ENCODE results near the gene ING5. TPM values are rescaled to one million over a fixed set of nuclear protein-coding genes. Genes with fewer than 3 reads are reported as not detected.
"Not testable (repeated sequence)": the region's sequence is repeated elsewhere in the genome, so short reads cannot be mapped to it uniquely, and the experiment has no call there.

Gene ING5
- total RNA-seq, 1 experiment from 2014 or later: 41.4 TPM

GRCh38 chr2:241748468-241749256, 46.8 kb downstream of the ING5 start:
- Histone ChIP-seq H3K36me3 (replicated peaks; ENCODE audit: control insufficient read depth, insufficient read depth, low read length) (peaks cover 4% of the 10 kb centered on the region), H3K4me3 (ENCODE audit: insufficient read depth, low read depth, low read length) (no peak overlapping the region), H3K27me3 (ENCODE audit: control insufficient read depth, insufficient read depth, low read length) (no peaks in the 10 kb centered on the region)
- no peak for DNase-seq

DNA sequence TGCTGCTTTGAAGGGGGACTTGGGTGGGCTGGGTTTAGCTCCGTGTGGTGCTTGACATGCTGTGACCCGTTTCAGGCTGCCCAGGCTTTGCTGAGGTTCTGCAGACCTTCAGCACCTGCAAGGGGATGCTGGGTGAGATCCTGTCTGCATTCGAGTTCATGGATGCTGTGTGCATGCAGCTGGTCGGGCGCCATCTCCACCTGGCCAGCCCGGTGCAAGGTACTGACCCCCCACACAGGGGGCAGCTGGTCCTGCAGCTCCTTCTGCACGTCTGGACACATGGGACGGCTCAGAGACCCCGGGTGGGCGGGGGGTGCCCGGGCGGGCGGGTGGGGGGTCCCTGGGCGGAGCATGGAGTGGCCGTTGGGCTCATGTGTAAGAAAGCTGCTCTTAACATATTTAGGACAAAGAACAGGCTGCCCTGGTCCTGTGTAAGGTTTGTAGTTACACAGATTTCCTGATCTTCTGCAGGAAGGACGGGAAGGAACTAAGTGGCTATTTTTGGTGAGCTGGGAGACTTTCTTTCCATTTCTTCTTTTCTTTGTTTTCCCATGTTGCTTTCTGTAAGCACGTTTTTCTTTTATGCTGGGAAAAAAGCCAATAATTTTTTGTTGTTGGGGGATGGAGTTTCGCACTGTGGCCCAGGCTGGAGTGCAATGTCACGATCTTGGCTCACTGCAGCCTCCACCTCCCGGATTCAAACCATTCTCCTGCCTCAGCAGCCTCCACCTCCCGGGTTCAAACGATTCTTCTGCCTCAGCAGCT, 48.4 kb downstream of the ING5 start:
- Histone ChIP-seq H3K4me3 (ENCODE audit: insufficient read depth, low read depth, low read length) (no peak overlapping the region), H3K36me3 (replicated peaks; ENCODE audit: control insufficient read depth, insufficient read depth, low read length) (peaks cover 1% of the 10 kb centered on the region)
- DNase-seq: no peak

DNA sequence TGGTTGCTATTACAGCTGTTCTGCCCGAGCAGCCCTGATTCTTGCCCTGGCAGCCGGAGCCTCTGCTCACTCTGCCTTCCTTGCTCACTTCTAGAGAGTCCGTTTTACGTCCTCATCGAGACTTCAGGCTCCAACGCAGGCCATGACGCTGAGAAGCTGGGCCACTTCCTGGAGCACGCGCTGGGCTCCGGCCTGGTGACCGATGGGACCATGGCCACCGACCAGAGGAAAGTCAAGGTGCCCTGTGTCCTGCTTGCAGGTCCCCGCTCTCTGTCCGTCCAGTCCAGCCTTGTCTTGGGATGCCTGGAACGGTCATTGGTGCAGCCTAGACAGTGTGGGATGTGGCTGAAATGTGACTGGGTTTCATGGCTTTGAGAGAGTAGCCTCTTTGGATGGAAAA, 49.3 kb downstream of the ING5 start:
- Histone ChIP-seq H3K36me3 (replicated peaks; ENCODE audit: control insufficient read depth, insufficient read depth, low read length) (no peaks in the 10 kb centered on the region; the same call in none of the 2 replicates), H3K27me3 (ENCODE audit: control insufficient read depth, insufficient read depth, low read length) (no peaks in the 10 kb centered on the region), H3K4me3 (ENCODE audit: insufficient read depth, low read depth, low read length) (no peak overlapping the region)
- no peak for DNase-seq

More for the DNA sequence above, 48.4 kb downstream of the ING5 start:
- H3K27me3 ChIP-seq (ENCODE audit: control insufficient read depth, insufficient read depth, low read length): no peaks in the 10 kb centered on the region

- no peak overlapping the region for H3K4me3 ChIP-seq (ENCODE audit: insufficient read depth, low read depth, low read length)
- H3K27me3 ChIP-seq (ENCODE audit: control insufficient read depth, insufficient read depth, low read length): no peaks in the 10 kb centered on the region
- H3K36me3 ChIP-seq (replicated peaks; ENCODE audit: control insufficient read depth, insufficient read depth, low read length): no peaks in the 10 kb centered on the region; the same call in none of the 2 replicates
- DNase-seq: no peak
Observed at GRCh38 chr2:241751776-241752175, 49.9 kb downstream of the ING5 start.

DNA sequence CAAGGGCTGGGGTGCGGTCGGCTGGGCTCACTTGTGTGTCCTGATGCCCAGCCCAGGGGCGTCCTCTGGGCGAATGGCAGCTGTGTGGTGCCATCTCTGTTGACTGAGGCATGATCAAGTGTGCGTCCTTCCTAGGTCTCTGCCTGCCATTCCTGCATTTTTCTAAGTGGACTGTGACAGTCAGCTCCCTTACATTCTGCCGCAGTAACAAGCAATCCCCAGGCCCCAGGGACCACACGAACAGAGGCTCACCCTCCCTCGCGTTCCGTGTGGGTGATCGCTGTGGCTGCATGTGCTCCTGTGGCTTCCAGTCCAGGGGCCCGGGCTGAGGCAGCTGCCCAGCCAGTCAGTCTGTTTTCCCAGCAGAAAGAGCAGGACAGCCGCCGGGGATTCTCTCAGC, 50.4 kb downstream of the ING5 start:
- DNase-seq: no peak
- H3K27me3 ChIP-seq (ENCODE audit: control insufficient read depth, insufficient read depth, low read length): no peaks in the 10 kb centered on the region
- no peak overlapping the region for H3K4me3 ChIP-seq (ENCODE audit: insufficient read depth, low read depth, low read length)
- H3K36me3 ChIP-seq (replicated peaks; ENCODE audit: control insufficient read depth, insufficient read depth, low read length): no peaks in the 10 kb centered on the region; the same call in none of the 2 replicates

DNA sequence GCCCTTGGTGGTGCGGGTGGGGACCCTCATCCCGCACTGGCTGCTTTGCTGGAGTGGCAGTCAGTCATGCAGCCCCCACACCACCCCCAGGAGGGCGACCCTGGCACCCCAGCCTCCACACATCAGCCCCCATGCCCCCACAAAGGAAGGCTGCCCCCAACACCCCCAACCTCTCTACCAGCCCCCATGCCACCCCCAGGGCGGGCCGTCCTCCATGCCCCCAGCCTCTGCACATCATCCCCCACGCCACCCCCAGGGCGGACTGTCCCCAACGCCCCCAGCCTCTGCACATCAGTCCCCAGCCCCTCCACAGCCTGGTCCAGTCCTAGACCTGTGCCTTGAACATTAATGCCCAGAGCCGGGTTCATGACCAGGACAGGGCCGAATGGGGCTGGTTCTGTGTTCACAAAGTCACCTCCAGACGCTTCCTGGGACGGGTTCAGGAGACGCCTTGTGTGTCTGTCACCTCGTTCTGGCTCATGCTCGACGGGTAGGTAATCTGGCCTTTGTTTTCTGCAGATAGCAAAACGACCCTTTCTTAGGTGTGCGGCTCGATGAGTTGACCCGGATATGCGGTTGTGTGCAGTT, 50.9 kb downstream of the ING5 start:
- H3K36me3 ChIP-seq (replicated peaks; ENCODE audit: control insufficient read depth, insufficient read depth, low read length): no peaks in the 10 kb centered on the region; the same call in none of the 2 replicates
- DNase-seq: no peak

DNA sequence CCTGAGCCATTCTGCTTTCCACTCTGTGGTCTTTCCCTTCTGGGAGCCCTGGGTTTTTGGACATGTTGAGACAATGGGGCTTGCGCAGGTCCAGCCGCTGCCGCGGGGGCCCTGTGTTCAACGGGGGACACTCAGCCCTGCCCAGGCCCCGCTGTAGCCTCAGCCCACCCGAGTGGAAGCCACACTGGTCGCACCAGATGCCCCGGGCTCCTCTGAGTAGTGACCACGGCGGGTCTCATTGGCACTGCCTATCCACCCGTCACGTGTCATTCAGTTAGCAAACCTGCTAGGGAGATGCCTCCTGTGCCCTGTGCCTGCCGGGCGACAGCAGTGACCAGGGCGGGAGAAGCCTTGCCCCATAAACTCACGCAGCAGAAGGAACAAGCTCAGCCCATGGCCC, 51.7 kb downstream of the ING5 start:
- DNase-seq: no peak
- H3K4me3 ChIP-seq (ENCODE audit: insufficient read depth, low read depth, low read length): no peak overlapping the region
- H3K27me3 ChIP-seq (ENCODE audit: control insufficient read depth, insufficient read depth, low read length): no peaks in the 10 kb centered on the region
- no peaks in the 10 kb centered on the region; the same call in none of the 2 replicates for H3K36me3 ChIP-seq (replicated peaks; ENCODE audit: control insufficient read depth, insufficient read depth, low read length)

More for the DNA sequence above, 50.9 kb downstream of the ING5 start:
- Histone ChIP-seq H3K4me3 (ENCODE audit: insufficient read depth, low read depth, low read length) (no peak overlapping the region), H3K27me3 (ENCODE audit: control insufficient read depth, insufficient read depth, low read length) (no peaks in the 10 kb centered on the region)

GRCh38 chr2:241754042-241754441, 52.2 kb downstream of the ING5 start:
- H3K4me3 ChIP-seq (ENCODE audit: insufficient read depth, low read depth, low read length): no peak overlapping the region
- H3K27me3 ChIP-seq (ENCODE audit: control insufficient read depth, insufficient read depth, low read length): no peaks in the 10 kb centered on the region
- H3K36me3 ChIP-seq (replicated peaks; ENCODE audit: control insufficient read depth, insufficient read depth, low read length): peaks cover under 1% of the 10 kb centered on the region
- DNase-seq: no peak

DNA sequence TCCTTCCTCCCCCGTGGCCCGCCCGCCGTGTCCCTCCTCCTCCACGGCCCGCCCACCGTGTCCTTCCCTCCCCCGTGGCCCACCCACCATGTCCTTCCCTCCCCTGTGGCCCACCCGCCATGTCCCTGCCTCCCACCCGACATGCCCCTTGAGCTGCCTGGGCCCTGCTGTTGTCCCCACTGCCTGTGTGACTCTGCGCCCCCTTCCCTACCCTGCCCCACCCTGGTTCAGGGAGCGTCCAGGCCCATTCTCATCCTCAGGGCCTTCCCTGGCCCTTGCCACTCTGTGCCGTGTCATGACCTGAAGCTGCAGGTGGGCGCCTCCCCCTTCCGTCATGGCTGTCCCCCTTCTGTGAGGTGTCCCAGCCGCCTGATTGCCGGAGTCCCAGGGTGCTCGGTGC, 53.3 kb downstream of the ING5 start:
- no peak for DNase-seq
- Histone ChIP-seq H3K36me3 (replicated peaks; ENCODE audit: control insufficient read depth, insufficient read depth, low read length) (peaks cover 3% of the 10 kb centered on the region), H3K27me3 (ENCODE audit: control insufficient read depth, insufficient read depth, low read length) (no peaks in the 10 kb centered on the region), H3K4me3 (ENCODE audit: insufficient read depth, low read depth, low read length) (no peak overlapping the region)

GRCh38 chr2:241755777-241756176, 53.9 kb downstream of the ING5 start:
- DNase-seq: no peak
- no peaks in the 10 kb centered on the region for H3K27me3 ChIP-seq (ENCODE audit: control insufficient read depth, insufficient read depth, low read length)
- no peak overlapping the region for H3K4me3 ChIP-seq (ENCODE audit: insufficient read depth, low read depth, low read length)
- peaks cover 4% of the 10 kb centered on the region for H3K36me3 ChIP-seq (replicated peaks; ENCODE audit: control insufficient read depth, insufficient read depth, low read length)

GRCh38 chr2:241759067-241759807, 57.4 kb downstream of the ING5 start:
- no peak overlapping the region for H3K4me3 ChIP-seq (ENCODE audit: insufficient read depth, low read depth, low read length)

GRCh38 chr2:241759893-241760292, 58.1 kb downstream of the ING5 start:
- DNase-seq; H3K4me3 ChIP-seq (ENCODE audit: insufficient read depth, low read depth, low read length); H3K27me3 ChIP-seq (ENCODE audit: control insufficient read depth, insufficient read depth, low read length); H3K36me3 ChIP-seq (replicated peaks; ENCODE audit: control insufficient read depth, insufficient read depth, low read length): not testable (repeated sequence)

More at GRCh38 chr2:241759067-241759807, 57.4 kb downstream of the ING5 start:
- H3K27me3 ChIP-seq (ENCODE audit: control insufficient read depth, insufficient read depth, low read length): no peaks in the 10 kb centered on the region
- H3K36me3 ChIP-seq (replicated peaks; ENCODE audit: control insufficient read depth, insufficient read depth, low read length): peaks cover 4% of the 10 kb centered on the region
- no peak for DNase-seq

DNA sequence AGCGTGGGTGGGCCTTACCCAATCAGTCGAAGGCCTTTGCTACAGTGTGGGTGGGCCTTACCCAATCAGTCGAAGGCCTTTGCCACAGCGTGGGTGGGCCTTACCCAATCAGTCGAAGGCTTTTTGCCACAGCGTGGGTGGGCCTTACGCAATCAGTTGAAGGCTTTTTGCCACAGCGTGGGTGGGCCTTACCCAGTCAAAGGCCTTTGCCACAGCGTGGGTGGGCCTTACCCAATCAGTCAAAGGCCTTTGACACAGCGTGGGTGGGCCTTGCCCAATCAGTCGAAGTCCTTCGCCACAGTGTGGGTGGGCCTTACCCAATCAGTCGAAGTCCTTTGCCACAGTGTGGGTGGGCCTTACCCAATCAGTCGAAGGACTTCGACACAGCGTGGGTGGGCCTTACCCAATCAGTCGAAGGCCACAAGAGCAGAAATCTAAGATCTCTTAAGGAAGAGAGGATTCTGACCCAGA, 58.5 kb downstream of the ING5 start:
- Histone ChIP-seq H3K4me3 (ENCODE audit: insufficient read depth, low read depth, low read length) (no peak overlapping the region), H3K36me3 (replicated peaks; ENCODE audit: control insufficient read depth, insufficient read depth, low read length) (peaks cover 4% of the 10 kb centered on the region), H3K27me3 (ENCODE audit: control insufficient read depth, insufficient read depth, low read length) (no peaks in the 10 kb centered on the region)
- no peak for DNase-seq

DNA sequence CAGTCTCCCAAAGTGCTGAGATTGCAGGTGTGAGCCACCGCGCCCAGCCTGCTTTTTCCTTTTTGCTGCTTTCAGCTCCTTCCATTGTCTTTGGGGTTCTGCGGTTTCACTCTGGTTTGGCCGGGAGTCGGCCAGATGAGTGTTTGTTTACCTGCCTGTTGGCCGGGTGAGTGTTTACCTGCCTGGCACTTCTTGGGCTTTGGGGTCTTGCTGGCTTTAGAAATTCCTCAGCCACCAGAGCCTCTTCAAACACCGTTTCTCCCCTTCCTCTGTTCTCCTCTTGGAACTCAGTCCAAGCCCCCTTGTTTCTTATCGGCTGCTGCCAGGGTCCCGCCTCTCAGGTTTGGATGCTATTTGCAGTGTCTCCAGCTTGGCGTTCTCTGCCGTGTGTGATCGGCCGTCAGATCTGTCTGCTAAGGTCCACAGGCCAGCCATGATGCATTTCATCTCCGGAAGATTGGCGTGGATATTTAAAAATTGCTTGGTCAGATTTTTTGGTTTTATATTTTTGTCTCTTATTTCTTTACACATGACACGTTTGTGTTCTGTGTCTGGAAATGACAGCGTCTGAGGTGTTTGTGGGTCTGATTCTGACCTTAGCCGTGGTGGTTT, 60.6 kb downstream of the ING5 start:
- H3K4me3 ChIP-seq (ENCODE audit: insufficient read depth, low read depth, low read length): no peak overlapping the region

More for the DNA sequence above, 60.6 kb downstream of the ING5 start:
- Histone ChIP-seq H3K27me3 (ENCODE audit: control insufficient read depth, insufficient read depth, low read length) (no peaks in the 10 kb centered on the region), H3K36me3 (replicated peaks; ENCODE audit: control insufficient read depth, insufficient read depth, low read length) (peaks cover 4% of the 10 kb centered on the region)
- peak; percentile 30 for DNase-seq
